Measurements from ENCODE around the gene KIAA1671. TPM values are rescaled to one million over a fixed set of nuclear protein-coding genes. Genes with fewer than 3 reads are reported as not detected.

Gene KIAA1671
- total RNA-seq, 2 donors from 2014 or later: 82.5 to 94.3 TPM

DNA sequence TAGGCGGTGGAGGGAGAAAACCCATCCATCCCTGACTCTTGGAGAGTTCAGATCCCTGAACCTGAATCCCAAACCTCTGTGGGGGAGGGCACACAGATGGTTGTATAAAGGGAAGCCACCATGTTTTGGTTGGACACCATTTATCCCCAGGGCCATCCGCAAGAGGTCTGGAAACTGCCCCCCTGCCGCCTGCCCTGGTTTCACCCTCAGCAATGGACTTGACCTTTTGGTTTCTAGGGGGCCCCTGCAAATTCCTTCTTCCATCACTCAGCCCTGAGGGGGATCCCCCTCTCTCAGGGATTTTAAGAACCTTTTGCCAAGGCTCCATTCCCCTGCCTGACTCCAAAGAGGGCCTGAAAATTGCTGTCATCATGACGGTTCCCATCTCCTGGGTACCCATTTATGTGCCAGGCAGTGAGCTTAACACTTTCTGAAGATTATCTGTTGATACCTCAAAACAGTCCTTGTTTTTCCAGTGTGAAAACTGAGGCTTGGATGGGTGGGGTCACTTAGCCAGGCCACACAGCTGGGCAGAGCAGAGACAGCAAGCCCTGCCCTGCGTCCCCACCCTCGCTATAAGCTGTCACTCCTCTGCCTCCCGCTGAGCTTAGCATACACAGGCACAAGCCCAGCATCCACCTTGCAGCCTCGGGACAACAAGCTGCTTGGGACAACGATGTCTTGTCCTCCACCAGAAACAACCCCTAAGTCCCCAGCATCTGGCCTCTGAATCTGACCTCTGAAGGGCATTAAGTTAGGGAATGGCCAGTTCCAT lies 213.9 kb downstream of the KIAA1671 start:
- no peaks in the 10 kb centered on the region for H3K36me3 ChIP-seq
- no peak for DNase-seq
- no peaks in the 10 kb centered on the region for H3K27me3 ChIP-seq
- H3K4me1 ChIP-seq: no peaks in the 10 kb centered on the region
- intact Hi-C loops (cut with DNase I): no loop called here
- H3K9ac ChIP-seq (ENCODE audit: low read depth in 2 of 2, low read length in 2 of 2): no peak overlapping the region
- TF ChIP-seq, protein P1, sequence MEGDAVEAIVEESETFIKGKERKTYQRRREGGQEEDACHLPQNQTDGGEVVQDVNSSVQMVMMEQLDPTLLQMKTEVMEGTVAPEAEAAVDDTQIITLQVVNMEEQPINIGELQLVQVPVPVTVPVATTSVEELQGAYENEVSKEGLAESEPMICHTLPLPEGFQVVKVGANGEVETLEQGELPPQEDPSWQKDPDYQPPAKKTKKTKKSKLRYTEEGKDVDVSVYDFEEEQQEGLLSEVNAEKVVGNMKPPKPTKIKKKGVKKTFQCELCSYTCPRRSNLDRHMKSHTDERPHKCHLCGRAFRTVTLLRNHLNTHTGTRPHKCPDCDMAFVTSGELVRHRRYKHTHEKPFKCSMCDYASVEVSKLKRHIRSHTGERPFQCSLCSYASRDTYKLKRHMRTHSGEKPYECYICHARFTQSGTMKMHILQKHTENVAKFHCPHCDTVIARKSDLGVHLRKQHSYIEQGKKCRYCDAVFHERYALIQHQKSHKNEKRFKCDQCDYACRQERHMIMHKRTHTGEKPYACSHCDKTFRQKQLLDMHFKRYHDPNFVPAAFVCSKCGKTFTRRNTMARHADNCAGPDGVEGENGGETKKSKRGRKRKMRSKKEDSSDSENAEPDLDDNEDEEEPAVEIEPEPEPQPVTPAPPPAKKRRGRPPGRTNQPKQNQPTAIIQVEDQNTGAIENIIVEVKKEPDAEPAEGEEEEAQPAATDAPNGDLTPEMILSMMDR (IDR thresholded peaks at IDR 0.05): no peak
- H3K4me3 ChIP-seq: no peak overlapping the region
- H3K27ac ChIP-seq: no peak overlapping the region
- no peaks in the 10 kb centered on the region for H3K9me3 ChIP-seq

DNA sequence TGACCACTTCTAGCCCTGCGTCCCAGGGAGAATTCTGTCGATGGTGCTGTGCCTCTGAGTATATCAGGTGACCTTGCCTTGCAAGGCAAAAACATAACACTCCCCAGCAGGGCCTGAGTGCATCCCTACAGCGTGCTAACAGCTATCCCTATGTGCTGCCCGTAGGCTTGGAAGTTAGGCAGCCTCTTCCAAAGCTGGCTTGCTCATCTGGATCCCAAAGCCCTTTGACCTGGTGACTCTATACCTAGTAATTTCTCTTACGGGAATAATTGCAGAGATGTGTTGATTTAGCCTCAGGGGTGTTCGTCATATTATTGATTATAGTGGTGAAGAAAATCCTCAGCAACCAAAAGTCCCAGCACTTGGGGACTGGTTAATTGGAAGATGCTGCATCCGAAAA lies 214.6 kb downstream of the KIAA1671 start:
- Histone ChIP-seq H3K4me3 (no peak overlapping the region), H3K27ac (no peak overlapping the region), H3K9ac (ENCODE audit: low read depth in 2 of 2, low read length in 2 of 2) (no peak overlapping the region), H3K9me3 (no peaks in the 10 kb centered on the region), H3K36me3 (no peaks in the 10 kb centered on the region), H3K27me3 (no peaks in the 10 kb centered on the region), H3K4me1 (no peaks in the 10 kb centered on the region)
- no peak for DNase-seq
- TF ChIP-seq, protein P1 (IDR thresholded peaks at IDR 0.05): no peak
- intact Hi-C loops (cut with DNase I): no loop called here

DNA sequence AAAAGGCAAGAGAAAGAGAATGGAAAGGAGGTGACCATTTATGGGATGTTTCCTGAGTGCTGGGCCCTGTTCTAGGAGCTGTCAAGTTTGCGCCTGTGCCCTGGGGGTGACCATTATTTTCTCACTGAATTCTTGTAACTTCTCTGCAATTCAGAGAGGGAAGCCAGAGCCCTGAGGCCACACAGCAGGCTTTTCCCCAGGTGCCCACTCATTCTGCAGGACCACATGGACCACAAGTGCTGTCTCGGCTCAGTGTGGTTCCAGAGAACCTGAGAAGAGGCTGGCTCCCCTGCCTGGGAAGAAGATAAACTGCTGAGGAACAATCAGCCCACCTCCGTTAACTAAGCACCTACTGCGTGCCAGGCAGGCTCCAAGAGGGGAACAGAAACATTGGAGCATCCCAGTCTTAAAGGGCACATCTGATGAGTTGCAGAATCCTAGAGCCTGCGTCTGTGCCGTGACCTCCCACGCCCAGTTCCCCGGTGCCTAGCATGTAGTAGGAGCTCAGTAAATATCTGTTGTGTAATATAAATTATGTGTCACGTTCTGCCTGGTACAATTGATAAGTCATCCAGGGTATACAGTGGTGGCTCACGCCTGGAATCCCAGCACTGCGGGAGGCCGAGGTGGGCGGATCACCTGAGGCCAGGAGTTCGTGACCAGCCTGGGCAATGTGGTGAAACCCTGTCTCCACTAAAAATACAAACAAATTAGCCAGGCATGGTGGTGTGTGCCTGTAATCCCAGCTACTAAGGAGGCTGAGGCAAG lies 215.5 kb downstream of the KIAA1671 start:
- intact Hi-C loops (cut with DNase I): no loop called here
- no peak overlapping the region for H3K27ac ChIP-seq
- no peak overlapping the region for H3K9ac ChIP-seq (ENCODE audit: low read depth in 2 of 2, low read length in 2 of 2)
- TF ChIP-seq, protein P1 (IDR thresholded peaks at IDR 0.05): no peak
- no peaks in the 10 kb centered on the region for H3K4me1 ChIP-seq
- no peak for DNase-seq
- H3K9me3 ChIP-seq: no peaks in the 10 kb centered on the region
- no peaks in the 10 kb centered on the region for H3K36me3 ChIP-seq
- H3K4me3 ChIP-seq: no peak overlapping the region
- no peaks in the 10 kb centered on the region for H3K27me3 ChIP-seq

DNA sequence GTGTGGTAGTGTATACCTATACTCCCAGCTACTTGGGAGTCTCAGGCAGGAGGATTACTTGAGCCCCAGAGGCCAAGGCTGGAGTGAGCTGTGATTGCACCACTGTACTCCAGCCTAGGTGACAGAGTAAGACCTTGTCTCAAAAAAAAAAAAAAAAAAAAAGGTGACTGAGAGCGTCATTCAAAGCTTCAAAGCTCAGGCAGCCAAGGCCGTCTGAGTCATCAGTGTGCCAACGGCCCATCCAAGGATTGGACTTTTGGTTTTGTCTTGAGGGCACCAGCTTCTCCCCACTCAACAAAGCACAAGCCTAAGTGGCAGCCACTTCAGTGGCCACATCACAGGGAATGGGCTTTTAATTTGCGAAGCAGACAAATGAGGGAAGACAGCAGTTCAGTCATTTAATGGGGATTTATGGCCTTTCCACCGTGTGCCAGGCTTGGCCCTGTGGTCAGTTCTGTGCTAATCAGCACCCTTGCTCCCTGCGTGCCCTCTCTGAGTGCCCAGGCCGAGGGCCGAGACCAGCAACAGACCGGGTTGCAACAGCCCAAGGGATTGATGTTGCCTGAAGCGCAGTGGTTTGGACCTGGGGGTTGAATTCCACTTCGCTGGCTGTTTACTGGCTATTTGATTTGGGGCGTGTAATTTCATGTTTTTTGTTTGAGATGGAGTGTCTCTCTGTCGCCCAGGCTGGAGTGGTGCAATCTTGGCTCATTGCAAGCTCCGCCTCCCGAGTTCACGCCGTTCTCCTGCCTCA lies 216.9 kb downstream of the KIAA1671 start:
- intact Hi-C loops (cut with DNase I): loop anchor here (5.0 to 10.0 kb wide), 3 partner anchors 57 to 235 kb away; no protein-coding TSS in a partner anchor
- no peak overlapping the region for H3K4me3 ChIP-seq
- no peaks in the 10 kb centered on the region for H3K9me3 ChIP-seq
- no peaks in the 10 kb centered on the region for H3K4me1 ChIP-seq
- TF ChIP-seq, protein P1 (IDR thresholded peaks at IDR 0.05): no peak
- H3K27me3 ChIP-seq: no peaks in the 10 kb centered on the region
- H3K27ac ChIP-seq: no peak overlapping the region
- no peaks in the 10 kb centered on the region for H3K36me3 ChIP-seq
- no peak overlapping the region for H3K9ac ChIP-seq (ENCODE audit: low read depth in 2 of 2, low read length in 2 of 2)
- DNase-seq: no peak

DNA sequence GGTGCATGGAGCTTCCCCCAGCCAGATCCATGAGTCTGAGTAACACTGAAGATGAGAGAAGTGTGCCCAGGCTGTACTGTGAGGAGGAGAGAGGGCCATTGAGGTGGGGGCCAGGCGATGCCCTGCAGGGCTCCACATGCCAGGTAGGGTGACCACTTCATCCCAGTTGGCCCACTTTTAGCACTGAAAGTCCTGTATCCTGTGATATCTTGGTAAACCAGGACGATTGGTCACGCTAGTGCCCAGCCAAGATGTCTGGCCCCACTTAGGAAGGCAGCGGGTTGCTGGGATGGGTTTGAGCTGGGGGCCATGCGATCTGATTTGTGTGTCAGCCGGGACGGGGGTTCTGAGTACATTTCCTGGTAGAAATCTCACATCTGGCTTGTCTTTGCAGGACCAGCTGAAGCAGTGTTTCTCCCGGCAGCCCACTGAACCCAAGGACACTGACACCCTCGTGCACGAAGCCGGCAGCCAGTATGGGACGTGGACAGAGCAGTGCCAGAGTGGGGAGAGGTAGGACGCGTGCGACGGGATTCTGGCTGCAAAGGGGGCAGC lies 218.0 kb downstream of the KIAA1671 start:
- no peak overlapping the region for H3K9ac ChIP-seq (ENCODE audit: low read depth in 2 of 2, low read length in 2 of 2)
- H3K4me3 ChIP-seq: no peak overlapping the region
- no peaks in the 10 kb centered on the region for H3K4me1 ChIP-seq
- intact Hi-C loops (cut with DNase I): loop anchor here (5.0 to 10.0 kb wide), 3 partner anchors 58 to 236 kb away; no protein-coding TSS in a partner anchor
- H3K27me3 ChIP-seq: no peaks in the 10 kb centered on the region
- H3K36me3 ChIP-seq: peaks cover 7% of the 10 kb centered on the region
- DNase-seq: no peak
- TF ChIP-seq, protein P1 (IDR thresholded peaks at IDR 0.05): no peak
- H3K9me3 ChIP-seq: no peaks in the 10 kb centered on the region
- no peak overlapping the region for H3K27ac ChIP-seq

Data from colonic mucosa (tissue), 4 donors.